GM20431 (cell line): ENCODE measurements around the gene GLG1.

Experiments used
- in situ Hi-C: fragments of 300-500 bp; cut with MseI, MboI; formaldehyde crosslinking; loops from one replicate; pipeline ENCODE4 v1.15.0; 2020; ENCODE audit warnings: low sequenced_read_pairs; ENCODE audit not compliant: unreplicated experiment

GLG1 gene

GRCh38 chr16:74578838-74579237, 28.1 kb downstream of the GLG1 start:
- in situ Hi-C loops = no loop called here

DNA sequence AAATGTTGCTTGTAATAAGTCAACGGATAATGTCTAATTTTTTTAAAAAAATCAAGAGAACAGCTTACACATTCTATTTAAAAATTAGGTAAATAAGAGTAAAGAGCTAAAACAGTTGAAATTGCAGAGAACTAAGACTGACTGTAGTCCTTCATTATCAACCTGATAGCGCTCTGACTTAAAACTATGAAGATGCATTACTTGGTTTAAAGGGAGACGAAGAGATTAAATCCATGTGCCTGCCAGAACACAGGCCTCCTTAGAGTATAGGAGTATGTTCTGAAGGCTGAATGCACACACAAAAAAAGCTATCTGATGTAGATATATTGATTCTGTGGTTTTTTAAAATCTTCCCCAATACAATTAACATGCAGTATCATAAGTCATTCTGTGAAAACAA, 28.5 kb downstream of the GLG1 start:
- in situ Hi-C loops = no loop called here

- in situ Hi-C loops = no loop called here
Observed at GRCh38 chr16:74577882-74578366, 29.0 kb downstream of the GLG1 start.

DNA sequence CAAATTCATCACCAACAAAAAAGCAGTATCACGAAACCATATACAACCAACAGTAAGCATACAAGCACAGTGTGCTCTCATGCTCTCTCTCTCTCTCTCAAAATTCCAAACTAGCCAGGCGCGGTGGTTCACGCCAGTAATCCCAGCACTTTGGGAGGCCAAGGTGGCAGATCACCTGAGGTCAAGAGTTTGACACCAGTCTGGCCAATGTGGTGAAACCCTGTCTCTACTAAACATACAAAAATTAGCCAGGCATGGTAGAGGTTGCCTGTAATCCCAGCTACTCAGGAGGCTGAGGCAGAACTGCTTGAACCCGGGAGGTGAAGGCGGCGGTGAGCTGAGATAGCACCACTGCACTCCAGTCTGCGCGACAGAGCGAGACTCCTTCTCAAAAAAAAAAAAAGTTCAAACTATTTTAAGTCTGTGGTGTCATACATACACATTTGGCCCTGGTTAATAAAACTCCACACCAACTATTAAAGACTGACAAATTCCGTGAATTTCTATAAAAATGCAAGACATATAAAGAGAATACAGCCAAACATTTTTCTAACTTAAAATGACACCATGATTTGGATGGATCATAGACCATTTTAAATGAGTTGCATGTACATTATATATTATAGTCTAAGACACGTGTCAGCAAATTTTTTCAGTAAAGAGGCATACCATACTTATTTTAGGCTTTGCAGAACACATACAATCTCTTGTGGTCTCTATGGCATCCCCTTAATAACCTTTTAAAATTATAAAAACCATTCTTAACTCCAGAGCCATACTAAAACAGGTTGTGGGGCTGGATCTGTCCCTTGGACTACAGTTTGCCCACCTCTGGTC, 30.9 kb downstream of the GLG1 start:
- in situ Hi-C loops = no loop called here

DNA sequence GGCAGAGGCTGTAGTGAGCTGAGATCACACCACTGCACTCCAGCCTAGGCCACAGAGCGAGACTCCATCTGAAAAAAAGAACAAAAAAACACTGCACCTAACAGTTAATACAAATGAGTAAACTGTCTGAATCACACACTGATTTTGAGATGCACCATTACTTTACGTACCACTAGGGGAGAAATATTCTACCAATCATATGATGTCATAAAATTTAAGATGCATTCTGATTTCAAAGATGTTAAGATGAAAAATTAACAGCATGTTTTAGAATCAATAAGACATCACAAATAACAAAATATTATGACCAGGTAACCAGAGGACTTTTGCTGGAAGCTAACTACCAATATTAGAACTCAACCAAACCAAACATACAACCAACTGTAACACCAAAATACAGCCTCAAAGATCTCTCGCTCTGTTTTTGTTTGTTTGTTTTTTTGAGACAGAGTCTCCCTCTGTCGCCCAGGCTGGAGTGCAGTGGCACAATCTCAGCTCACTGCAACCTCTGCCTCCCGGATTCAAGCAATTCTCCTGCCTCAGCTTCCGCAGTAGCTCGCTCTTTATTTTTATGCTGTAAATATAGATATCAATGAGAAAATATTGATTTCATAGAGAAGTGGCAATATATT, 31.6 kb downstream of the GLG1 start:
- in situ Hi-C loops = no loop called here

GRCh38 chr16:74574146-74574545, 32.8 kb downstream of the GLG1 start:
- in situ Hi-C loops = no loop called here

DNA sequence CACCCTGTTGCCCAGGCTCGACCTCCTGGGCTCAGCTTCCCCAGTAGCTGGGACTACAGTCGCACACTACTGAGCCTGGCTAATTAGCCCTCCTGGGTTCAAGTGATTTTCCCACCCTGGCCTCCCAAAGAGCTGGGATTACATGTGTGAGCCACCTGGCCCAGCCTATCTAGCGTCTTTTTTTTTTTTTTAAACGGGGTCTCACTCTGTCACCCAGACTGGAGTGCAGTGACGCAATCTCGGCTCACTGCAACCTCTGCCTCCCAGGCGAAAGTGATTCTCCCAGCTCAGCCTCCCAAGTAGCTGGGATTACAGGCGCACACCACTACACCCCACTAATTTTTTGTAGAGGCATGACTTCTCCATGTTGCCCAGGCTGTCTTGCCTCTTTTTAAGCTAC, 33.3 kb downstream of the GLG1 start:
- in situ Hi-C loops = no loop called here

DNA sequence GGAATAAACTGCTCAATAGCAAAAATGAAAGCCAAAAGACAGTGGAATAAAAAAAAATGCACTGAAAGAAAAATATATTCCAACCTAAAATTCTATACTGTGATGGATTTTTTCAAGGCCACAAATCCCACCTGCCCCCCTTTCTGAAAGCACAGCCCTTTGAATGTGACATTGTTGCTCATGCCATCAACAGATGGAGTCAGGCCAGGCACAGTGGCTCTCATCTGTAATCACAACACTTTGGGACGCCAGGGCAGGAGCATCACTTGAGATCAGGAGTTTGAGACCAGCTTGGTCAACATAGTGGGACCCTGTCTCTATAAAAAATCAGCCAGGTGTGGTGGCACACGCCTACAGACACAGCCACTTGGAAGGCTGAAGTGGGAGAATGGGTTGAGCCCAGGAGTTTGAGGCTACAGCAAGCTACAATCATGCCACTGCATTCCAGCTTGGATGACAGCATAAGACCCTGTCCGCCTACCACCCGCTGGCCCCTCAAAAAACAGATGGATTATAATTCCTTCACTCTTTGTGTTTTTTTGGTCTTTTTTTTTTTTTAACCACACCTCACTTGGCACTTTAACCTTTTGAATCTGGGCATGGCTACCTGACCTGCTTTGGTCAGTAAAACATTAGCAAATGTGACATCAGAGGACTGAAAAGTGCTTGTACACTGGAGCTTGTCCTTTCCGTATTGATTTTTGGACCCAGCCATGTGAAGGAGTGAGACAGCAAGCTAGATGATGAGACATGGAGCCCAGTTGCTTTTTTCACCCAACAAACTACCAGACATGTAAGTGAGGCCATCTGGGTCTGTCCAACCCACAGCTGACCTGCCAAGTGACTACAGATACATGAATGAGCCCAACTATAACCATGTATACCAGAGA, 36.3 kb downstream of the GLG1 start:
- in situ Hi-C loops = no loop called here

- in situ Hi-C loops = no loop called here
Observed at GRCh38 chr16:74568961-74569631, 37.8 kb downstream of the GLG1 start.

GRCh38 chr16:74567901-74568300, 39.0 kb downstream of the GLG1 start:
- in situ Hi-C loops = no loop called here

DNA sequence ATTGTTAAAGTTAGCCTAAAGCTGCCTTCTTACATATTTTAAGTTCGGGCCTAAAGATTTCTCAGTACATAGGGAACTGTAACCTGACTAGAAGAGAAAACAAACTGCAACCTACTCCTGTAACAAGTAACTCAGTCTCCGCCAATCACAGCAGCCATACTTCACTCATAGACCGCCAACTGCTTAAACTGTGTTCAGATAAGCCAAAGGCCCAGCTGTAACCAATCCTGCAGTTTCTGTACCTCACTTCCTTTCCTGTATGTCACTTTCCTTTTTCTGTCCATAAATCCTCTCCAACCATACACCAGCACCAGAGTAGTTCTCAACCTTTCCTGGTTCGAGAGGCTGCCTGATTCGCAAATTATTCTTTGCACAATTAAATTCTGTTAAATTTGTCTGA, 41.5 kb downstream of the GLG1 start:
- in situ Hi-C loops = no loop called here

- in situ Hi-C loops = no loop called here
Observed at GRCh38 chr16:74564451-74564984, 42.4 kb downstream of the GLG1 start.

- in situ Hi-C loops = no loop called here
Observed at GRCh38 chr16:74563828-74564263, 43.1 kb downstream of the GLG1 start.

GRCh38 chr16:74562117-74562516, 44.8 kb downstream of the GLG1 start:
- in situ Hi-C loops = no loop called here

DNA sequence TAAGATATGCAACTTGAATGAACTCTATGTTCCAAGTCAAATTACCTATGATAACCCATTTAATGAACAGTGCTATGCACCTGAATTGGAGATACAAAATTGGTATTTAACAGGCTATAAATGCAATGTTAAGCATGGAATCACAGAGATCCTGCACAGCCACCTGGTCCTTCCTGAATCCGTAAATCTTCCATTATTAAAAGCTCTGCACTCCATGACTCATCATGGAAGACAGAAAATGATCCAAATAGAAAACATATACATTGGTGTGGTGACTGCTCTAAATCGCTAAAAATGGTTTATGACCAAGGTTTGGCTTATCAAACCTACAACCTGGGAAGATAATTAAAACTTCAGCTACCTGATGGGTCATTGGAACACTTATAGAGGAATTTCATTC, 45.3 kb downstream of the GLG1 start:
- in situ Hi-C loops = no loop called here

DNA sequence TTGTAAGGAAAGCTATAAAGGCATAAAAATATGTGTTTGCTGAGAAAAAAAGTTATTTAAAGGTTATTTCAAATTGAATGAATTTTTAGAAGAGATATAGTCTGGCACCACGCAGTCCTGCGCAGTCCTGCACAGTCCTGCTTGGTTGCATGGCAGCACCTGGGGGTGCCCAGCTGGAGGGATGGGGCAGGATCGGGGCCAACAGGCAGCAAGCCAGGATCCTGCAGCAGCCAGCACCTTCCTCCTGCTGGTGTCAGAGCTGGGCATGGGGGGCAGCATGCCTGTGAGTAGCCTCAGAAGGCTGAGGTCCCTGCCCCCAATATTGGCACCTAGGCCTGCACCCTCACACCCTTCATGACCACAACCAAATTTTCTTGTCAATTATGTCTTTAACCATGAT, 46.0 kb downstream of the GLG1 start:
- in situ Hi-C loops = no loop called here

DNA sequence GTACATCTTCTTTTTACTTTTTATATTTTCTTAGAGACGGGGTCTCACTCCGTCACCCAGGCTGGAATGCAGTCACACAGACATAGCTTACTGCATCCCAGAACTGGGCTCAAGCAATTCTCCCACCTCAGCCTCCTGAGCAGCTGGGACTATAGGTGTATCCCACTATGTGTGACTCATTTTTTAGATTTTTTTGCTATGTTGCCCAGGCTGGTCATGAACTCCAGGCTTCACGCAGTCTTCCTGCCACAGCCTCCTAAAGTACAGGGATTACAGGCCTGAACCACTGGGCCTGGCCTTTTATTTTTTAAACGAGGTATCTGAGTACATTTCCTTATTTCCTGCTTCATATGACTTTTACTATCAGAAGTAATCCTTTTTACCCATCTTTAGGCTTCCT, 48.0 kb downstream of the GLG1 start:
- in situ Hi-C loops = no loop called here

GRCh38 chr16:74557275-74557674, 49.6 kb downstream of the GLG1 start:
- in situ Hi-C loops = no loop called here

GRCh38 chr16:74556375-74556922, 50.5 kb downstream of the GLG1 start:
- in situ Hi-C loops = no loop called here
